Sigmoid colon (tissue), 7 donors: Measurements from ENCODE around the gene ZRANB3. TPM values are rescaled to one million over a fixed set of nuclear protein-coding genes. Genes with fewer than 3 reads are reported as not detected.

Experiments used
- DNase-seq: peaks from one replicate; pipeline ENCODE4 v3.0.0-alpha.2; 2019
- H3K27ac ChIP-seq, 4 donors: fragments of 200-600 bp; sonication (generic); one replicate each; pipeline ENCODE4 v1.5.1; 2016 to 2019; ENCODE audit warnings: mild to moderate bottlenecking in 1 of 4
- H3K27me3 ChIP-seq, 3 donors: fragments of 200-600 bp; sonication (generic); one replicate each; pipeline ENCODE4 v1.5.1; 2019; ENCODE audit warnings: mild to moderate bottlenecking in 1 of 3
- H3K36me3 ChIP-seq, 4 donors: fragments of 200-600 bp; sonication (generic); one replicate each; pipeline ENCODE4 v1.5.1; 2016 to 2019
- H3K4me1 ChIP-seq, 4 donors: fragments of 200-600 bp; sonication (generic); one replicate each; pipeline ENCODE4 v1.5.1; 2017 to 2019
- H3K4me3 ChIP-seq, 4 donors: fragments of 200-600 bp; sonication (generic); one replicate each; pipeline ENCODE4 v1.5.1; 2017 to 2019; ENCODE audit warnings: mild to moderate bottlenecking in 2 of 4, moderate library complexity in 1 of 4
- H3K9me3 ChIP-seq, 4 donors: fragments of 200-600 bp in 3 of 4; sonication (generic) in 3 of 4; one replicate each; pipeline versions ENCODE4 v1.5.1 to v1.6.1; 2013 to 2019
- EP300 ChIP-seq, 4 donors: sonication (generic); formaldehyde crosslinking; IDR thresholded peaks; one replicate each; pipeline ENCODE4 v1.6.1; 2017; ENCODE audit warnings: antibody characterized with exemption in 4 of 4
- POLR2A ChIP-seq, 2 donors: fragments of 450-650 bp; IDR thresholded peaks; one replicate each; pipeline ENCODE4 v1.6.1; 2016; ENCODE audit warnings: antibody characterized with exemption in 2 of 2, mild to moderate bottlenecking in 2 of 2, moderate library complexity in 2 of 2
- POLR2AphosphoS5 ChIP-seq, 4 donors: sonication (generic); formaldehyde crosslinking; IDR thresholded peaks; one replicate each; pipeline ENCODE4 v1.6.1; 2017; ENCODE audit warnings: antibody characterized with exemption in 4 of 4
- WGBS, 2 donors: extraction: QIAGEN DNeasy Blood & Tissue Kit; methylation state at CpG; one replicate each; pipeline ENCODE4 v1.1.7; 2013; 5-methylcytosine and 5-hydroxymethylcytosine counted together
- intact Hi-C: fragments of 100-400 bp; cut with DNase I; formaldehyde crosslinking; loops from one replicate; pipeline ENCODE4 v1.15.1; 2023
- polyA plus RNA-seq, 3 donors: library from polyadenylated mRNA; stranded (reverse); fragments of 200-250 nt; gene quantifications; one replicate each; pipeline ENCODE4 v1.2.3, GENCODE V29; 2013
- total RNA-seq, 4 donors: library from RNA; depleted of rRNA; stranded (reverse); fragments of >200 nt; gene quantifications; one replicate each; pipeline ENCODE4 v1.1.0, GENCODE V29; 2016
- TF ChIP-seq, protein P1 (sequence below), 4 experiments: fragments of 450-650 bp in 3 of 4; fragments of 200-600 bp in 1 of 4; IDR thresholded peaks; one replicate each; pipeline ENCODE4 v1.5.1; 2016 to 2019; ENCODE audit warnings: antibody characterized with exemption in 4 of 4, mild to moderate bottlenecking in 3 of 4, moderate library complexity in 2 of 4
- donor health status: healthy with polysubstance abuse.
- donor health status: Bipolar disorder and iron deficiency.
- donor health status: healthy.

ZRANB3 gene
- total and polyA plus RNA-seq, 7 donors = 1.2 to 7.2 (median 3.1) TPM

DNA sequence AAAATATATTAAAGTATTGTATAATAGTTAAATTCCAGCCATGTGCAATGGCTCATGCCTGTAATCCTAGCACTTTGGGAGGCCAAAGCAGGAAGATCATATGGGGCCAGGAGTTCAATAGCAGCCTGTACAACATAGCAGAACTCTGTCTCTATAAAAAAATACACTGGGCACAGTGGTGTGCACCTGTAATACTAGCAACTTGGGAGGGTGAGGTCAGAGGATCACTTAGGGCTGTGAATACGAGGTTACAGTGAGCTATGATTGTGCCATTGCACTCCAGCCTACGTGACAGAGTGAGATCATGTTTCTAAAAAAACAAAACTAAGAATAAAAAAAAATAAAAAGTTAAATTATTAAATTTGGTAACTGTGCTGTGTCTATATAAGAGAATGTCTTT, 36.1 kb downstream of the ZRANB3 start:
- Histone ChIP-seq H3K9me3 (peaks cover 0 to 9% (median 7%) of the 10 kb centered on the region in 4 donors), H3K4me1 (no peaks in the 10 kb centered on the region), H3K4me3 (no peak overlapping the region), H3K27ac (no peak overlapping the region), H3K36me3 (peaks cover 0 to 11% (median 0%) of the 10 kb centered on the region in 4 donors), H3K27me3 (no peaks in the 10 kb centered on the region)
- 93 to 97% methylated on average over 2 of the region's 2 CpGs for WGBS, 2 donors
- TF ChIP-seq, protein P1, sequence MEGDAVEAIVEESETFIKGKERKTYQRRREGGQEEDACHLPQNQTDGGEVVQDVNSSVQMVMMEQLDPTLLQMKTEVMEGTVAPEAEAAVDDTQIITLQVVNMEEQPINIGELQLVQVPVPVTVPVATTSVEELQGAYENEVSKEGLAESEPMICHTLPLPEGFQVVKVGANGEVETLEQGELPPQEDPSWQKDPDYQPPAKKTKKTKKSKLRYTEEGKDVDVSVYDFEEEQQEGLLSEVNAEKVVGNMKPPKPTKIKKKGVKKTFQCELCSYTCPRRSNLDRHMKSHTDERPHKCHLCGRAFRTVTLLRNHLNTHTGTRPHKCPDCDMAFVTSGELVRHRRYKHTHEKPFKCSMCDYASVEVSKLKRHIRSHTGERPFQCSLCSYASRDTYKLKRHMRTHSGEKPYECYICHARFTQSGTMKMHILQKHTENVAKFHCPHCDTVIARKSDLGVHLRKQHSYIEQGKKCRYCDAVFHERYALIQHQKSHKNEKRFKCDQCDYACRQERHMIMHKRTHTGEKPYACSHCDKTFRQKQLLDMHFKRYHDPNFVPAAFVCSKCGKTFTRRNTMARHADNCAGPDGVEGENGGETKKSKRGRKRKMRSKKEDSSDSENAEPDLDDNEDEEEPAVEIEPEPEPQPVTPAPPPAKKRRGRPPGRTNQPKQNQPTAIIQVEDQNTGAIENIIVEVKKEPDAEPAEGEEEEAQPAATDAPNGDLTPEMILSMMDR (IDR thresholded peaks at IDR 0.05) = no peak
- no peak for DNase-seq
- intact Hi-C loops = no loop called here

DNA sequence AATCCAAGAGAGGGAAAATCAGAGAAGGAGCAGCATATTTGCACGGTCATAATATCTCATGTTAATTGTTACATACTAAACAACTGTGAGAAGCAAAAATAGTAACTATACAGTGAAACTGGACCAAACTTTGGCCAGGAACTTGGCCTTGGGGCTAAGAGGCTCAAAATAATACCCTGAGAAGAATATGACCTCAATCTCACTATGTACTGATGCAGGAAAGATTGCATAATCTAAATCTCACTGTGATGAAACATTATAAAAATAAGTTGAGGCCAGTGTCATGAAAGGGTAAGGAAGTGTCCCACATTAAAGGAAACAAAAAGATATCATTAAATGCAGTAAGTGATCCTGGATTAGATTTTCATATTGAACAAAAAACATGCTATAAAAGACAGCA, 36.5 kb downstream of the ZRANB3 start:
- intact Hi-C loops = no loop called here
- TF ChIP-seq POLR2AphosphoS5 (IDR thresholded peaks at IDR 0.05) (no peak), EP300 (IDR thresholded peaks at IDR 0.05) (no peak)
- Histone ChIP-seq H3K27ac (no peak overlapping the region), H3K4me3 (no peak overlapping the region), H3K4me1 (no peaks in the 10 kb centered on the region), H3K36me3 (peaks cover 0 to 7% (median 0%) of the 10 kb centered on the region in 4 donors), H3K9me3 (peaks cover 0 to 8% (median 7%) of the 10 kb centered on the region in 4 donors), H3K27me3 (no peaks in the 10 kb centered on the region)
- DNase-seq = no peak
- 92 to 93% methylated on average over 1 of the region's 1 CpG for WGBS, 2 donors

DNA sequence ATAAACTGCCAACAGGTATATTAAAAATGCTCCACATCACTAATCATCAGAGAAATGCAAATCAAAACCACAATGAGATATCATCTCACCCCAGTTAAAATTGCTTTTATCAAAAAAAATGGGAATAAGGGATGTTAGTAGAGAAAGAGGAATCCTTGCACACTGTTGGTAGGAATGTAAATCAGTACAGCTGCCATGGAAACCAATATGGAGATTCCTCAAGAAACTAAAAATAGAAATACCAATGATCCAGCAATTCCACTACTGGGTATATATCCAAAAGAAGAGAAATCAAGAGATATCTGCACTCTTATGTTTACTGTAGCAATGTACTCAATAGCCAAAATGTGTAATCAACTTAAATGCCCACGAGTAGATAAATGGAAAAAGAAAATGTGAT, 40.6 kb downstream of the ZRANB3 start:
- Histone ChIP-seq H3K4me3 (no peak overlapping the region), H3K9me3 (peaks cover 0 to 4% (median 0%) of the 10 kb centered on the region in 4 donors), H3K27ac (no peak overlapping the region), H3K4me1 (no peaks in the 10 kb centered on the region), H3K27me3 (no peaks in the 10 kb centered on the region), H3K36me3 (no peaks in the 10 kb centered on the region)
- DNase-seq = no peak
- intact Hi-C loops = no loop called here
- TF ChIP-seq POLR2AphosphoS5 (IDR thresholded peaks at IDR 0.05) = no peak
- no peak for TF ChIP-seq POLR2A (IDR thresholded peaks at IDR 0.05)
- TF ChIP-seq, protein P1 (IDR thresholded peaks at IDR 0.05) = no peak
- no peak for TF ChIP-seq EP300 (IDR thresholded peaks at IDR 0.05)
- 89 to 98% methylated on average over 1 of the region's 1 CpG for WGBS, 2 donors

GRCh38 chr2:135485441-135485840, 45.6 kb downstream of the ZRANB3 start:
- Histone ChIP-seq H3K4me1 (no peaks in the 10 kb centered on the region), H3K27me3 (no peaks in the 10 kb centered on the region), H3K27ac (no peak overlapping the region), H3K9me3 (peaks cover 0 to 4% (median 0%) of the 10 kb centered on the region in 4 donors), H3K4me3 (no peak overlapping the region), H3K36me3 (no peaks in the 10 kb centered on the region)
- TF ChIP-seq, protein P1 (IDR thresholded peaks at IDR 0.05) = no peak
- no peak for TF ChIP-seq POLR2AphosphoS5 (IDR thresholded peaks at IDR 0.05)
- TF ChIP-seq EP300 (IDR thresholded peaks at IDR 0.05) = no peak
- no peak for TF ChIP-seq POLR2A (IDR thresholded peaks at IDR 0.05)
- WGBS, 2 donors = 59 to 84% methylated on average over 4 of the region's 4 CpGs
- DNase-seq = no peak
- intact Hi-C loops = no loop called here

GRCh38 chr2:135475128-135475527, 55.9 kb downstream of the ZRANB3 start:
- intact Hi-C loops = no loop called here
- H3K36me3 ChIP-seq = no peaks in the 10 kb centered on the region
- no peaks in the 10 kb centered on the region for H3K27me3 ChIP-seq
- no peak overlapping the region for H3K27ac ChIP-seq
- no peak overlapping the region for H3K4me3 ChIP-seq
- DNase-seq = no peak
- TF ChIP-seq POLR2A (IDR thresholded peaks at IDR 0.05) = no peak
- TF ChIP-seq EP300 (IDR thresholded peaks at IDR 0.05) = no peak
- TF ChIP-seq, protein P1 (IDR thresholded peaks at IDR 0.05) = no peak
- no peak for TF ChIP-seq POLR2AphosphoS5 (IDR thresholded peaks at IDR 0.05)
- H3K4me1 ChIP-seq = no peaks in the 10 kb centered on the region
- H3K9me3 ChIP-seq = no peaks in the 10 kb centered on the region
